ENCODE measurements around the gene HEPHL1.

DNA sequence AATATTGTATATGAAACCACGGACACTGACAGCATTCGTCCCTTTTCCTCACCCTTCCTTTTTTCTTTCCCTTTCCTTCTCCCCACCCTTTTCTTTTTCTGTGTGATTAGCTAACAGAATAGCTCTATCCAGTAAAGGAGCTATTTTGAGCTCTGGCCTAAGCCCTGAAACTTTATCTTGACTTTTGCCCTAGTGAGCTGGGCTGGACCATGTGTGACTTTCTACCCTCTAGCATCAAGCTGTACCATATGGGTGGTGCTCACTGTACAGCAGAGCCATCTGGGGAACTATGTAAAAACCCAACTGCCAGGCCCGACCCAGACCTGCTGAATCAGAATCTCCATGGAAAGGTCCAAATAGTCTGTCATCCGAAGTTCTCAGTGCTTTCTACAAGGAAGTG lies 85.6 kb downstream of the HEPHL1 start:
- TF ChIP-seq CTCF (IDR thresholded peaks at IDR 0.05; ENCODE audit: insufficient read depth, low read length) (no peak), POLR2AphosphoS5 (IDR thresholded peaks at IDR 0.05; ENCODE audit: low read depth) (no peak), GABPA (IDR thresholded peaks at IDR 0.05; ENCODE audit: low read depth) (no peak), SPI1 (IDR thresholded peaks at IDR 0.05; ENCODE audit: borderline replicate concordance, low read depth) (no peak)
- TF ChIP-seq, protein P1, sequence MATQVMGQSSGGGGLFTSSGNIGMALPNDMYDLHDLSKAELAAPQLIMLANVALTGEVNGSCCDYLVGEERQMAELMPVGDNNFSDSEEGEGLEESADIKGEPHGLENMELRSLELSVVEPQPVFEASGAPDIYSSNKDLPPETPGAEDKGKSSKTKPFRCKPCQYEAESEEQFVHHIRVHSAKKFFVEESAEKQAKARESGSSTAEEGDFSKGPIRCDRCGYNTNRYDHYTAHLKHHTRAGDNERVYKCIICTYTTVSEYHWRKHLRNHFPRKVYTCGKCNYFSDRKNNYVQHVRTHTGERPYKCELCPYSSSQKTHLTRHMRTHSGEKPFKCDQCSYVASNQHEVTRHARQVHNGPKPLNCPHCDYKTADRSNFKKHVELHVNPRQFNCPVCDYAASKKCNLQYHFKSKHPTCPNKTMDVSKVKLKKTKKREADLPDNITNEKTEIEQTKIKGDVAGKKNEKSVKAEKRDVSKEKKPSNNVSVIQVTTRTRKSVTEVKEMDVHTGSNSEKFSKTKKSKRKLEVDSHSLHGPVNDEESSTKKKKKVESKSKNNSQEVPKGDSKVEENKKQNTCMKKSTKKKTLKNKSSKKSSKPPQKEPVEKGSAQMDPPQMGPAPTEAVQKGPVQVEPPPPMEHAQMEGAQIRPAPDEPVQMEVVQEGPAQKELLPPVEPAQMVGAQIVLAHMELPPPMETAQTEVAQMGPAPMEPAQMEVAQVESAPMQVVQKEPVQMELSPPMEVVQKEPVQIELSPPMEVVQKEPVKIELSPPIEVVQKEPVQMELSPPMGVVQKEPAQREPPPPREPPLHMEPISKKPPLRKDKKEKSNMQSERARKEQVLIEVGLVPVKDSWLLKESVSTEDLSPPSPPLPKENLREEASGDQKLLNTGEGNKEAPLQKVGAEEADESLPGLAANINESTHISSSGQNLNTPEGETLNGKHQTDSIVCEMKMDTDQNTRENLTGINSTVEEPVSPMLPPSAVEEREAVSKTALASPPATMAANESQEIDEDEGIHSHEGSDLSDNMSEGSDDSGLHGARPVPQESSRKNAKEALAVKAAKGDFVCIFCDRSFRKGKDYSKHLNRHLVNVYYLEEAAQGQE (IDR thresholded peaks at IDR 0.05; ENCODE audit: insufficient replicate concordance, low read depth), result no peak
